Left forelimb (tissue), 1 donor: Measurements from ENCODE around the gene MAPRE3.

Experiments
- DNase-seq: peaks from one replicate; pipeline ENCODE4 v3.0.0-alpha.2; 2018; ENCODE audit warnings: low spot score

The MAPRE3 gene

GRCh38 chr2:26983746-26984145, 13.3 kb downstream of the MAPRE3 start:
- no peak for DNase-seq

GRCh38 chr2:26985807-26986206, 15.4 kb downstream of the MAPRE3 start:
- no peak for DNase-seq

GRCh38 chr2:26986576-26986975, 16.1 kb downstream of the MAPRE3 start:
- no peak for DNase-seq

GRCh38 chr2:26988058-26988860, 17.8 kb downstream of the MAPRE3 start:
- no peak for DNase-seq

GRCh38 chr2:26989156-26989555, 18.7 kb downstream of the MAPRE3 start:
- DNase-seq, result no peak

- DNase-seq, result no peak
Measured at GRCh38 chr2:26991717-26992116, 21.3 kb downstream of the MAPRE3 start.

GRCh38 chr2:26993768-26994167, 23.3 kb downstream of the MAPRE3 start:
- DNase-seq, result no peak

GRCh38 chr2:26994983-26995382, 24.5 kb downstream of the MAPRE3 start:
- no peak for DNase-seq

GRCh38 chr2:26997394-26997793, 27.0 kb downstream of the MAPRE3 start:
- no peak for DNase-seq

GRCh38 chr2:26998323-26998722, 27.9 kb downstream of the MAPRE3 start:
- no peak for DNase-seq

- DNase-seq, result no peak
Measured at GRCh38 chr2:27000228-27000627, 29.8 kb downstream of the MAPRE3 start.

- no peak for DNase-seq
Measured at GRCh38 chr2:27000995-27001394, 30.6 kb downstream of the MAPRE3 start.

- DNase-seq, result no peak
Measured at GRCh38 chr2:27001950-27002349, 31.5 kb downstream of the MAPRE3 start.

GRCh38 chr2:27003007-27003406, 32.6 kb downstream of the MAPRE3 start:
- DNase-seq, result no peak

GRCh38 chr2:27003857-27004256, 33.4 kb downstream of the MAPRE3 start:
- DNase-seq, result no peak

- DNase-seq, result no peak
Measured at GRCh38 chr2:27006602-27007415, 36.4 kb downstream of the MAPRE3 start.

- no peak for DNase-seq
Measured at GRCh38 chr2:27007416-27008374, 37.3 kb downstream of the MAPRE3 start.

GRCh38 chr2:27008678-27009077, 38.2 kb downstream of the MAPRE3 start:
- no peak for DNase-seq

GRCh38 chr2:27009083-27009482, 38.6 kb downstream of the MAPRE3 start:
- no peak for DNase-seq

- DNase-seq, result no peak
Measured at GRCh38 chr2:27009716-27010115, 39.3 kb downstream of the MAPRE3 start.

- DNase-seq, result no peak
Measured at GRCh38 chr2:27010139-27010538, 39.7 kb downstream of the MAPRE3 start.

- DNase-seq, result no peak
Measured at GRCh38 chr2:27013738-27014137, 43.3 kb downstream of the MAPRE3 start.
